HG02759 (cell line): ENCODE measurements around the gene CAMKK1.
"Not testable (repeated sequence)": the region's sequence is repeated elsewhere in the genome, so short reads cannot be mapped to it uniquely, and the experiment has no call there.

Source experiments
- ATAC-seq: cut with Tn5 transposase; IDR thresholded peaks from one replicate; pipeline ENCODE4 v1.9.1; 2021; ENCODE audit warnings: mild to moderate bottlenecking, moderate library complexity; ENCODE audit not compliant: unreplicated experiment

The CAMKK1 gene

GRCh38 chr17:3880983-3881382, 11.9 kb downstream of the CAMKK1 start:
- no peak for ATAC-seq

- ATAC-seq: no peak
Observed at GRCh38 chr17:3879591-3880417, 13.0 kb downstream of the CAMKK1 start.

GRCh38 chr17:3879186-3879585, 13.7 kb downstream of the CAMKK1 start:
- ATAC-seq: no peak

- no peak for ATAC-seq
Observed at GRCh38 chr17:3877220-3877619, 15.6 kb downstream of the CAMKK1 start.

GRCh38 chr17:3875317-3875716, 17.5 kb downstream of the CAMKK1 start:
- no peak for ATAC-seq

GRCh38 chr17:3873862-3874261, 19.0 kb downstream of the CAMKK1 start:
- ATAC-seq: no peak

GRCh38 chr17:3870871-3871306, 22.0 kb downstream of the CAMKK1 start:
- no peak for ATAC-seq

- ATAC-seq: no peak
Observed at GRCh38 chr17:3867606-3868005, 25.2 kb downstream of the CAMKK1 start.

- ATAC-seq: no peak
Observed at GRCh38 chr17:3867106-3867505, 25.7 kb downstream of the CAMKK1 start.

- ATAC-seq: no peak
Observed at GRCh38 chr17:3866276-3866675, 26.6 kb downstream of the CAMKK1 start.

- no peak for ATAC-seq
Observed at GRCh38 chr17:3865176-3865575, 27.7 kb downstream of the CAMKK1 start.

GRCh38 chr17:3864534-3864933, 28.3 kb downstream of the CAMKK1 start:
- ATAC-seq: no peak

GRCh38 chr17:3861761-3862681, 30.8 kb downstream of the CAMKK1 start:
- no peak for ATAC-seq

- no peak for ATAC-seq
Observed at GRCh38 chr17:3860939-3861700, 31.7 kb downstream of the CAMKK1 start.

GRCh38 chr17:3859940-3860339, 32.9 kb downstream of the CAMKK1 start:
- ATAC-seq: no peak

GRCh38 chr17:3857261-3858105, 35.4 kb downstream of the CAMKK1 start:
- ATAC-seq: no peak

GRCh38 chr17:3854204-3854603, 38.6 kb downstream of the CAMKK1 start:
- not testable (repeated sequence) for ATAC-seq

GRCh38 chr17:3852561-3852960, 40.3 kb downstream of the CAMKK1 start:
- ATAC-seq: no peak

GRCh38 chr17:3851461-3852100, 41.3 kb downstream of the CAMKK1 start:
- no peak for ATAC-seq
